ENCODE results near the gene LENG8. TPM values are rescaled to one million over a fixed set of nuclear protein-coding genes. Genes with fewer than 3 reads are reported as not detected.

LENG8 gene
- total RNA-seq, 1 experiment from 2014 or later = 238 TPM

DNA sequence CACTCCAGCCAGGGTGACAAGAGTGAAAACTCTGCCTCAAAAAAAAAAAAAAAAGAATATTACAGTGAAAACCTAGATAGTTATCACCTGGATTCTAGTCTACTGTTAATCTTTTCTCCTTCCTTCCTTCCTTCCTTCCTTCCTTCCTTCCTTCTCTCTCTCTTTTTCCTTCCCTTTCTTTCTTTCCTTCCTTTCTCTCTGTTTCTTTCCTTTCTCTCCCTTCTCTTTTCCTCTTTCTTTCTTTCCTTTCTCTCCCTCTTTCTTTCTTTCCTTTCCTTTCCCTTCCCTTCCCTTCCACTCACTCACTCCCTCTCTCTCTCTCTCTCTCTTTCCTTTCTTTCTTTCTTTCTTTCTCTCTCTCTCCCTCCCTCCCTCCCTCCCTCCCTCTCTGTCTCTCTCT is 43.4 kb upstream of the LENG8 start:
- intact Hi-C loops (cut with micrococcal nuclease) = no loop called here
- no TSS peak for BruUV-seq (replicated peaks)
- Mint-ChIP-seq H3K27me3 (ENCODE audit: insufficient read depth, unreplicated experiment) (no peaks in the 10 kb centered on the region), H3K9me3 (ENCODE audit: unreplicated experiment) (peaks cover 21% of the 10 kb centered on the region), H3K36me3 (ENCODE audit: insufficient read depth, unreplicated experiment) (peaks cover 6% of the 10 kb centered on the region), H3K4me3 (ENCODE audit: unreplicated experiment) (no peak overlapping the region), H3K4me1 (ENCODE audit: insufficient read depth, unreplicated experiment) (no peaks in the 10 kb centered on the region), H3K27ac (ENCODE audit: low read depth, unreplicated experiment) (no peak overlapping the region)
- CTCF ChIA-PET = interaction anchor here (0.8 to 1.5 kb wide), 2 partner anchors 11 to 14 kb away, joined by 3 to 7 read pairs; no protein-coding TSS in a partner anchor
- no peak for DNase-seq (ENCODE audit: unreplicated experiment)
- POLR2A ChIA-PET = no interaction called here
- TF ChIP-seq CTCF (IDR thresholded peaks at IDR 0.05; ENCODE audit: unreplicated experiment) = no peak

GRCh38 chr19:54407780-54408179 is 41.2 kb upstream of the LENG8 start:
- CTCF ChIA-PET = interaction anchor here (0.6 to 2.3 kb wide), 3 partner anchors 17 to 793 kb away, joined by 3 to 11 read pairs (median 4); no protein-coding TSS in a partner anchor
- intact Hi-C loops (cut with micrococcal nuclease) = no loop called here

DNA sequence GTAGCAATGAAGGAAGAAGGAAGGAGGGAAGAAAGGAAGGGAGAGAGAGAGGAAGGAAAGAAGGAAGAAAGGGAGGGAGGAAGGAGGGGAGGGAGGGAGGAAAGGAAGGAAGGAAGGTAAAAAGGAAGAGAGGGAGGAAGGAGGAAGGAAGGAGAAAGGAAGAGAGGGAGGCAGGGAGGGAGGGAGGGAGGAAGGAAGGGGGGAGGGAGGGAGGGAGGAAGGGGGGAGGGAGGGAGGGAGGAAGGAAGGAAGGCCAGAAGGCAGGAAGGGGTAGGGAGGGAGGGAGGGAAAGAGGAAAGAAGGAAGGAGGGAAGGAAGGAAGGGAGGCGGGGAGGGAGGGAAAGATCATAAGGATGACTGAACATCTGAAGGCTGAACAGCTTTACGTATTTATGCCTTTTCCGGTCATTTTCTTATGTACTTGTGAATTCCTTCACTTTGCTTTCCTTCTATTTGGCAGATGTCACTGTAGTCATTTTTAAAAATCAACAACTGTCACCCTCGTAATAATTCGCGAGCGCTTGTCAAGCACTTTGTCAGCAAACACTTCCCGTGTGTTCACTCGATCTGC is 40.5 kb upstream of the LENG8 start:
- H3K27ac Mint-ChIP-seq (ENCODE audit: low read depth, unreplicated experiment) = no peak overlapping the region
- H3K27me3 Mint-ChIP-seq (ENCODE audit: insufficient read depth, unreplicated experiment) = peaks cover 7% of the 10 kb centered on the region
- H3K4me3 Mint-ChIP-seq (ENCODE audit: unreplicated experiment) = no peak overlapping the region
- peaks cover 6% of the 10 kb centered on the region for H3K36me3 Mint-ChIP-seq (ENCODE audit: insufficient read depth, unreplicated experiment)
- DNase-seq (ENCODE audit: unreplicated experiment) = no peak
- POLR2A ChIA-PET = no interaction called here
- no TSS peak for BruUV-seq (replicated peaks)
- no peak for TF ChIP-seq CTCF (IDR thresholded peaks at IDR 0.05; ENCODE audit: unreplicated experiment)
- peaks cover 27% of the 10 kb centered on the region for H3K9me3 Mint-ChIP-seq (ENCODE audit: unreplicated experiment)
- CTCF ChIA-PET = interaction anchor here (0.7 to 2.3 kb wide), 2 partner anchors 17 to 19 kb away, joined by 3 to 11 read pairs; no protein-coding TSS in a partner anchor
- intact Hi-C loops (cut with micrococcal nuclease) = no loop called here
- no peaks in the 10 kb centered on the region for H3K4me1 Mint-ChIP-seq (ENCODE audit: insufficient read depth, unreplicated experiment)

More at GRCh38 chr19:54407780-54408179, 41.2 kb upstream of the LENG8 start:
- no peaks in the 10 kb centered on the region for H3K4me1 Mint-ChIP-seq (ENCODE audit: insufficient read depth, unreplicated experiment)
- peaks cover 28% of the 10 kb centered on the region for H3K9me3 Mint-ChIP-seq (ENCODE audit: unreplicated experiment)
- H3K4me3 Mint-ChIP-seq (ENCODE audit: unreplicated experiment) = no peak overlapping the region
- no peak for TF ChIP-seq CTCF (IDR thresholded peaks at IDR 0.05; ENCODE audit: unreplicated experiment)
- BruUV-seq (replicated peaks) = no TSS peak
- no peak overlapping the region for H3K27ac Mint-ChIP-seq (ENCODE audit: low read depth, unreplicated experiment)
- H3K36me3 Mint-ChIP-seq (ENCODE audit: insufficient read depth, unreplicated experiment) = peaks cover 6% of the 10 kb centered on the region
- no peak for DNase-seq (ENCODE audit: unreplicated experiment)
- H3K27me3 Mint-ChIP-seq (ENCODE audit: insufficient read depth, unreplicated experiment) = no peaks in the 10 kb centered on the region
- POLR2A ChIA-PET = no interaction called here

DNA sequence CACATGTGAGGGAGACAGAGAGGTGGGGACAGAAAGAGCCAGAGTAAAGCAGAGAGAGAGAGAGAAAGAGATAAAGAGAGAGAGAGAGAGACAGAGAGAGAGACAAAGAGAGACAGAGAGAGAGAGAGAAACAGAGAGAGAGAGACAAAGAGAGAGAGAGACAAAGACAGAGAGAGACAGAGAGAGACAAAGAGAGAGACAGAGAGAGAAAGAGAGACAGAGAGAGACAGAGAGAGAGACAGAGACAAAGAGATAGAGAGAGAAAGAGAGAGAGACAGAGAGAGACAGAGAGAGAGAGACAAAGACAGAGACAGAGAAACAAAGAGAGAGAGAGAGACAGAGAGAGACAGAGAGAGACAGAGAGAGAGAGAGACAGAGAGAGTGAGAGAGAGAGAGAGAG is 38.0 kb upstream of the LENG8 start:
- peaks cover 29% of the 10 kb centered on the region for H3K9me3 Mint-ChIP-seq (ENCODE audit: unreplicated experiment)
- H3K4me3 Mint-ChIP-seq (ENCODE audit: unreplicated experiment) = no peak overlapping the region
- intact Hi-C loops (cut with micrococcal nuclease) = no loop called here
- no peaks in the 10 kb centered on the region for H3K4me1 Mint-ChIP-seq (ENCODE audit: insufficient read depth, unreplicated experiment)
- peaks cover 18% of the 10 kb centered on the region for H3K27me3 Mint-ChIP-seq (ENCODE audit: insufficient read depth, unreplicated experiment)
- peaks cover 6% of the 10 kb centered on the region for H3K36me3 Mint-ChIP-seq (ENCODE audit: insufficient read depth, unreplicated experiment)
- H3K27ac Mint-ChIP-seq (ENCODE audit: low read depth, unreplicated experiment) = no peak overlapping the region
- CTCF ChIA-PET = interaction anchor here (0.6 to 1.3 kb wide), 2 partner anchors 20 to 21 kb away, joined by 4 to 6 read pairs; no protein-coding TSS in a partner anchor
- no peak for DNase-seq (ENCODE audit: unreplicated experiment)
- no peak for TF ChIP-seq CTCF (IDR thresholded peaks at IDR 0.05; ENCODE audit: unreplicated experiment)
- POLR2A ChIA-PET = no interaction called here
- no TSS peak for BruUV-seq (replicated peaks)

Data from MCF 10A (cell line).